H1 (cell line): ENCODE data around the gene RAP1GDS1. TPM values are rescaled to one million over a fixed set of nuclear protein-coding genes. Genes with fewer than 3 reads are reported as not detected.

Experiments used
- BACH1 ChIP-seq: IDR thresholded peaks from 2 replicates; pipeline ENCODE4 v1.6.1; 2012; ENCODE audit warnings: low read length, improper control_type of control experiment
- GABPA ChIP-seq: IDR thresholded peaks from 2 replicates; pipeline ENCODE4 v1.6.1; 2011; ENCODE audit warnings: mild to moderate bottlenecking, low read length, moderate library complexity, borderline replicate concordance; ENCODE audit not compliant: insufficient read depth
- polyA plus RNA-seq, 7 experiments: library from polyadenylated mRNA; depleted of rRNA in 3 of 7; stranded (reverse) in 5 of 7; unstranded in 2 of 7; fragments of >200 nt in 5 of 7; fragments of 200-250 nt in 2 of 7; gene quantifications; 1 replicate in 5 of 7; 2 replicates in 1 of 7; 4 replicates in 1 of 7; pipeline versions ENCODE4 v1.2.1 to v1.2.3, GENCODE V29; 2011 to 2013; ENCODE audit warnings: missing spikeins in 2 of 7, mixed read lengths in 2 of 7
- total RNA-seq: library from RNA; stranded (reverse); fragmentation: NEBNext Ultra II Directional; extraction: Animal tissue kit (Norgen Biotek cat#: 25700); gene quantifications from 2 replicates; pipeline ENCODE4 v1.2.1, GENCODE V29; 2021

RAP1GDS1 gene
- total and polyA plus RNA-seq, 2 of the 8 experiments (the other 6 are each of a cell fraction or from before 2014, with no cell fraction given), result 12.8 to 31.9 TPM

DNA sequence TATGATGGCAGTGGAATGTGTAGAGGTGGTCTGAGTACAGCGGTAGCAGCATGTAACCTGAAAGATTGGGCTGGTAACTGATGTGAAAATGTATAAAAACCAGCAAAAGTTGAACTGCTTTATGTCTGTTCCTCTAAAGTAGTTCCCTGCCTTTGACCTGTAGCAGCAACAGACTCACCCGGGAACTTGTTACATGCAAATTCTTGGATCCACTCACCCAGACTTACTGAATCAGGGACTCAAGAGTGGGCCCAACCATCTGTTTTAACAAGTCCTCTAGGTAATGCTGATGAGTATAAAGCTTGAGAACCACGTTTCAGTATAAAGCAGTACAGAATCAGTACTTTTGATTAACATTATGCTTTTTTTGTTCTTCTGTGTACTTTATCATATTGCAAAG lies 84.7 kb downstream of the RAP1GDS1 start (continued):
- TF ChIP-seq GABPA, result no peak
- no peak for TF ChIP-seq BACH1
